ENCODE data around the gene INPP5J.

DNA sequence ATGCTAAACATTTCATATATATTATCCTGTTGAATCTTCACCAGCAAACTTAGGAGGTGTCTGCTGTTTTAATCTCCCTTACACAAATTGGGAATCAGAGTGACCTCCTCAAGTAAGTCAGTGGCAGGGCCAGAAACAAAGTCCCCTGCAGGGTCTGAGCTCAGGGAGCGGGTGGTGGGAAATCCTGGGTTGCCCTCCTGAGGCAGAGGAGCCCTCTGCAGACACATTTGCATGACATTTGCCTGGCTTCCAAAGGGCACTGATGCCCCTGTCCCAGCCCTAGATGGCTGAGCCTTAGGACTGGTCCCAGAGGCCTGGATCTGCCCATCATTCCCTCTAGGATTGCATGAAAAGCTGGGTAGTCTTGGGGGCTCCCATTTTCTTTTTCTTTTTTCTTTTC, 2.1 kb upstream of the INPP5J start:
- TF ChIP-seq, protein P1, sequence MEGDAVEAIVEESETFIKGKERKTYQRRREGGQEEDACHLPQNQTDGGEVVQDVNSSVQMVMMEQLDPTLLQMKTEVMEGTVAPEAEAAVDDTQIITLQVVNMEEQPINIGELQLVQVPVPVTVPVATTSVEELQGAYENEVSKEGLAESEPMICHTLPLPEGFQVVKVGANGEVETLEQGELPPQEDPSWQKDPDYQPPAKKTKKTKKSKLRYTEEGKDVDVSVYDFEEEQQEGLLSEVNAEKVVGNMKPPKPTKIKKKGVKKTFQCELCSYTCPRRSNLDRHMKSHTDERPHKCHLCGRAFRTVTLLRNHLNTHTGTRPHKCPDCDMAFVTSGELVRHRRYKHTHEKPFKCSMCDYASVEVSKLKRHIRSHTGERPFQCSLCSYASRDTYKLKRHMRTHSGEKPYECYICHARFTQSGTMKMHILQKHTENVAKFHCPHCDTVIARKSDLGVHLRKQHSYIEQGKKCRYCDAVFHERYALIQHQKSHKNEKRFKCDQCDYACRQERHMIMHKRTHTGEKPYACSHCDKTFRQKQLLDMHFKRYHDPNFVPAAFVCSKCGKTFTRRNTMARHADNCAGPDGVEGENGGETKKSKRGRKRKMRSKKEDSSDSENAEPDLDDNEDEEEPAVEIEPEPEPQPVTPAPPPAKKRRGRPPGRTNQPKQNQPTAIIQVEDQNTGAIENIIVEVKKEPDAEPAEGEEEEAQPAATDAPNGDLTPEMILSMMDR (IDR thresholded peaks at IDR 0.05) = no peak
- no peak for TF ChIP-seq POLR2A (IDR thresholded peaks at IDR 0.05)

Measured in testis (tissue), 2 donors.